Stimulated activated CD8-positive, alpha-beta memory T cell treated with anti-CD3 and anti-CD28 coated beads, Interleukin-2, amount 100 ng/mL, for 48 hours (primary cell): ENCODE data around the gene NOVA2.

ENCODE experiments used
- DNase-seq, 2 donors: peaks; one replicate each; pipeline ENCODE4 v3.0.0-alpha.2; 2020; ENCODE audit warnings: low read depth in 2 of 2

Gene NOVA2

DNA sequence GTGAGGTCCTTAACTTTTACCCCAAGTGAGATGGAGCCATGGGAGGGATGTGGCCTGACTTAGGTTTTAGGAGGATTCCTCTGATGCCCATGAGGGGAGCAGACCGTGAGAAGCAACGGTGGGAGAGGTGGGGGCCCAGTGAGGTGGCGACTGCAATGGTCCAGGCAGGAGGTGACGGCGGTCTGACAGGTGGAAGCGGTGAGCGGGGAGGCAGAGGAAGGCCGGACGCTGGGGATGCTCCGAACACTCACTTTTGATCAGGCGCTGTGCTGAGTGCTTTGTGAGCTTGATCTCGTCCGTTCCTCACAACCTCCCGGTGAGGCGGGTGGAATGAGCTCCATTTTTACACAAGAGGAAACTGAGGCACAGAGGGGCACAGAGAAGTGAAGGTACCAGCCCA lies 11.6 kb downstream of the NOVA2 start:
- DNase-seq, result no peak

DNA sequence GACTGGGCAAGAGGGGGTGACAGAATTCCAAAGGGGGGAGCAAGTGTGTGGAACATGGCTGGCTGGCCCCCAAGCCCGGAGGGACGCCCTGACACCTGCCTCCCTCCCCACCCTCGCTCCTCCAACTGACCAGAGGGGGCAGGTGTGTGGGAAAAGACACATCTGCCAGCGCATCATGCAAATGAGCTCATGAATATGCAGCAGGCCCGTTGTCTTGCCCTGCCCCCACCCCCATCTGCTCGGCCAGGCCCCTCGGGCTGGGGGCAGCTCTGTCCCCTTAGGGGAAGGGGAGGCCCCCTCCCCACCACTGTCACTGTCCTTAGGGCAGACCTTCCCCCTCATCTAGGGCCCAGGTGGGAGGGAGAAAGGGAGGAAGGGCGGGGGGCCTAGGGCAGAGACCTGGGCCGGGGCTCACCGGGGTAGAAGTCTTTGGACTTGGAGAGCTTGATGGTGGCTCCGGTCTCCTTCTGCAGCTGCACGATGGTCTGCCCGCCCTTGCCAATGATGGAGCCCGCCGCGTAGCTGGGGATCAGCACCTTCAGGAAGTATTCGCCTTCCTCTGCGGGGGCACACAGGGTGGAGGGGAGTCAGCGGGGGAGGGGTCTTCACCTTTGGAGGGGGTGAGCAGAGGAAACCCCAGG lies 12.9 kb downstream of the NOVA2 start:
- DNase-seq, result no peak

DNA sequence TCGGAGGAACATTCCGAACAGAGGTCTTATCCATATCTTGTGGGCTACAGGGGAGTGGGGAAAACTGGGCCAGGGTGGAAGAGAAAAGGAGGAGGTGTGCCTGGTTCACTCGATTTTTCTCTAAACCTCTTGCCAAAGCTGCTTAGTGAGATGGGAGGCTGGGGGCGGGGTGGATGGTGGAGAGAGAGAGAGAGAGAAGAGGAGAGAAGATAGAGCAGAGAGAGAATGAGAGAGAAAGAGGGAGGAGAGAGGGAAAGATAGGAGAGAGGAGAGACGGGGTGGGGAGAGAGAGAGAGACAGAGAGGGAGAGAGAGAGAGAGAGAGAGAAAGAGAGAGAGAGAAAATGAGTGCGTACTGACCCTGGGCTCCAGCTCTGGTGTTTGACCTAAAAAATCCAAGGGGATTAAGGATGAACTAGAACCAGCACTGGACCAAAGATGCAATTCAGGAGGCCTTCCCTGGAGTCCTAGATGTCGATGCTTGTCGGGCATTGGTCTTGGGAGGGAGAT lies 14.1 kb downstream of the NOVA2 start:
- DNase-seq, result no peak

DNA sequence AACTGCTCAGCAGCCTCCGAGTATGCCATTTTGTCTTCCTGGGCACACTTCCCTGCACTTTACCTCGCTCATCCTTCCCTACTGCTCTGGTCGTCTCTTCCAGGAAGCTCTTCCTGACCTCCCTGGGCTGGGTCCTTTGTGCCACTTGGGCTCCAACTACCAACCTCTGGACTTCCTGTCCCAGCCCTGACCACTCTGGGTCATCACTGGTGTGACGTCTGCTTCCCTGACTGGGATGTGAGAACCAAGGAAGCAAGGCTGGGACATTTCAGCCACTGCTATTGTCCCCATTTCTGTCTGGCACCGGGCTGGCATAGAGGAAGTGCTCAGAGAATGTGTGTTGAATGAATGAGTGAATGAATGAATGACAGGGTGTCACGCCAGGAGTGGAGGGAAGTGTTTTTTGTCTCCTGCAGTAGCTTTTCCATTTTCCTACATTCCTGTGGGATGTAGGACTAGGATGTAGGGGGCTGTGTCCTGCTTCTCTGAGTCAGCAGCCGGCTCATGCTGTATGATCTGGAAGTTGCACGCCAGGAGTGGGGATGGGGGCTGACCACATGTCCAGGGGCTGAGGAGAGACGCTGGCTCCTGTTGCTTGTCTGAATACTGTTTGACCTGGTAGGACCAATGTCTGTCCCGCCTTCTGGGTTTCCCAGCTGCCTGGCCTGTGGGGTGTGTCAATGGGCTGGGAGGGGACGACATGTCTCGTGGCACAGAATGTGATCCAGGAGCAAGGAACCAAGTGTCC lies 14.7 kb downstream of the NOVA2 start:
- no peak for DNase-seq

DNA sequence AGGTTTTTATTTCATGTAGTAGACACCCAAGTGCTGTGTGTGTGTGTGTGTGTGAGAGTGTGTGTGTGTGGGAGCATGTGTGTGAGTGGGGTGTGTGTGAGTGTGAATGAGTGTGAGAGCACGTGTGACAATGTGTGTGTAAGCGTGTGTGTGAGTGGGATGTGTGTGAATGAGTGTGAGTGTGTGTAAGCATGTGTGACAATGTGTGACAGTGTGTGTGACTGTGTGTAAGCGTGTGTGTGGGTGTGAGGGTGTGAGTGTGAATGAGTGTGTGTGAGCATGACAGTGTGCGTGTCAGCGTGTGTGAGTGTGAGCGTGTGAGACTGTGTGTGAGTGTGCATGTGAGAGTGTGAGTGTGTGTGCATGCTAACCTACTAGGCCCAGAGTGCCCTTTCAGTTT lies 15.3 kb downstream of the NOVA2 start:
- no peak for DNase-seq

DNA sequence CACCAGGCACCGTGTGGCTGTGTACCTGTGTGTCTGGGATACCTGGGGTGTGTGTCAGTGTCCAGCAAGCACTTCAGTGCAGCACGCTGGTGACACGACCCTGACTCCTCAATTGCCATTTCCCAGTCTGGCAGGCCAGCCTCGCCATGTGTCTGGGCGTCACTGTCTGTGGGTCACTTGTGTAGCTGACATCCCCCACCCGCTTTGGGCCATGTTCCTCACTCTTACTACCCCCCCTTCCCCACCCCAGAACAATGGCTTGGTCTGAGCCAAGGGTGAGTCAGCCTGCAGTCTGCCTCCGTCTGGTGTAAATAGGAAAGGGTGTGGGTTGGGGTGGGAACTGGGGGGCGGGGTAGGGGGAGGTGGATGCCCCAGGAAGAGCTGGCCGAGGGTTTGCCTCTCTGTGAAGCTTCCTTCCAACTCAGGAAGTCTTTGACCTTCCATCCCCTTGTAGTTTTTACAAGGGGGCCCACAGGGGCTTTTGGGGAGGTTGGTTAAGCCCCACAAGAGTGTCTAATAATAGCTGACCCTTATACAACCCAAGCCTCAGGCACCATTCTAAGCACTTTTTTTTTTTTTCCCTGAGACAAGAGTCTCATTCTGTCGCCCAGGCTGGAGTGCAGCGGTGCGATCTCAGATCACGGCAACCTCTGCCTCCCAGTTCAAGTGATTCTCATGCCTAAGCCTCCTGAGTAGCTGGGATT lies 17.6 kb downstream of the NOVA2 start:
- no peak for DNase-seq

DNA sequence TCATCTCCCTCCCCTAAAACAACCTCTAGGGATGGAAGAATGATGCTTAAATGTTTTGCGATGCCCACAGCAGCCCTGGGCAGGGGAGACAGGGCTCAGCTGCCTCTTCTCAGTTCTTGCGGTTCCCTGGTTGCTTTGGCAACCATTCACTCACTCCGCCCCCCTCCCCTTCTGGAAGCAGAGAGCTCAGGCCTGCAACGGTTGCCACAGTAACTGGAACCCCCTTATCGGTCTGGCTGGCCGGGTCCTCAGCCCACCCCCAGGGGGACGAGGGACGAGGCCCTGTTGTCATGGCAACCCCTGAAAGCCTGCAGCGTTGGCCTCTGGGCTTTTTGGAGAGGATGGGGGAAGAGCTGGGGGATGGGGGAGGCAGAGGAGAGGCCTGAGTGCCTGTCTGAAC lies 19.5 kb downstream of the NOVA2 start:
- DNase-seq, result no peak

DNA sequence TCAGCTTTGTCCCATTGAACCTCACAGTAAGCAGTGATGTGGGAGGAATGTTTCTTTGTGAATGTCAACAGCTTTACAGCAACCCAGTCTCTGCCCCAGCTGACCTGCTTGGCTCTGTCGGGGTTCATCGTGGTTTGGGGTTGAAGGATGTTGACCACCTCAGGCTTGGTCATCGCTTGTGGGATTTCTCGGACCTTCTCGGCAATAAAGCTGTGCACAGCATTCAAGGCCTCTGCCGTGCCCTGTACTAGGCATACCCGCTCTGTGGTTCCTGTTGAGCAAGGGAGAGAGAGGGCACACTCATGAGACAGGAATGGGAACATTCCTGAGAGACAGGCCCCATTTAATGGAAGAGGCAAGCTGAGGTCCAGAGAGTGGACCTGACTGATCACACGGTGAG lies 20.0 kb downstream of the NOVA2 start:
- DNase-seq, result no peak

DNA sequence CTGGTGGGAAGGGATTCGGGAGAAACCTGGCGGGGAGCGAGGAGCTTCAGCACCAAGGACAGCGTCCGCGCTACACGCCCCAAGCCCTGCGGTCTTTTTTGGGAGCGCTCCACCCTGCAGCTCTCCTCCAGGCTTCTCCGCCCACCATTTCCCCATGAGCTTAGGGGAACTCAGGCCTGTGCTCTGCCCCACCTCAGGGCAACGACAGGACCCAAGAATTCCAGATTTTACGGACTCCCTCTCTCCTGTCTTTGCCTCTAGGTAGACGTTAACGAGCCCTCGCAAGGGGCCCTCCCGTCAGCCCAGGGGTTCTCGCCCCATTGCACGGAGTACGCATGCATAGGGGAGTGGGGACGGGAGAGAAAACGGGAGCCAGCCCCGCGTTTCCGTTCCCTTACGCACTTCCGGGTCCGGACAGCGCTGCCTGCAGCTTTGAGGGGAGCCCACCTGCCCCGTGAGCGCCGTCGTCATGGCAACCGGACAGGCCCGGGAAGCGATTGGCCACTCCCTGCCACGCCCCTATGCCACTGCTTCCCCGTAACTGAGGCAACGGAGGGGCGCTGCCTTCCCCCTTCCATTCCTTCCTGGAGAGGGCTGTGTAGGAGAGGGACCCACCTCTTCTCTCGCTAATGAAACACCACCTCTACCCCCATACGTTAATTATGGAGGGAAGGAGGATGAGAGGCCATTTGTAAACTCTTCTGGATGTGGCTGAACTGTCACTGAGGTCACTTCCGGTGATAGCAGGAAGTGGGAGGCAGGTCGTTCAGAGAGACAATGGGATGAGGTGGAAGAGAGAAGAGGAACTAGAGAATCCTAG lies 20.8 kb downstream of the NOVA2 start:
- DNase-seq, result peak; percentile 30 to 47

DNA sequence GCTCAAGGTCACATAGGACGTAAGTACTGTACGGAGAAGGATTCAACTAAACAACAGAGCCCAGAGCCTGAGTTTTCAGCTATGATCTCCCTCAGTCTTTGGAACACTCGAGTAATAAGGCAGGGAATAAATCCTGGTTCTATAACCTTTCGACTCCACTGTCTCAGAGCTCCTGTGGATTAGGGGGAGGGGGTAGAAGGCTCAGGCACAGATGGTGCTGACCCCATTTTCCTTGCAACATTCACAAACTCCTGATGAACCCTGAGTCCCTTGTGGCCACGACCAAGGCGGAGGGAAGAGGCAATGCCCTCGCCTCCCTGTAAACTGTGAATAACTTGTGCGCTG lies 21.4 kb downstream of the NOVA2 start:
- no peak for DNase-seq

DNA sequence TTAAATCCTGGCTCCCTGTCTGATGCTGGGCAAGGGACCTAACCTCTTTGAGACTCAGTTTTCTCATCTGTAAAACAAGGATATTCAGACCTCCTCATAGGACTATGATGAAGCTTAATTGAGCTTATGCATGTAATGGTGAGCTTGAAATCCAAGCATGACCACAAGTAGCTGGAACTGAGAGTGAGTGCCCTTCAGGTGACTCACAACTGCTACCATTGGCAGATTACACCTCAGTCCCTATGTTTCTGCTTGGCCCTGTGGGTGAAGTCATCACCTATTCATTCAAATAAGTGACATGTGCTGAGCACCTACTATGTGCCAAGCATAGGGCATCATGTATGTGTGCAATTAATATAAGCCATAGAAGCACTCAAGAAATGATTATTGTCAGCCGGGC lies 25.7 kb downstream of the NOVA2 start:
- no peak for DNase-seq

DNA sequence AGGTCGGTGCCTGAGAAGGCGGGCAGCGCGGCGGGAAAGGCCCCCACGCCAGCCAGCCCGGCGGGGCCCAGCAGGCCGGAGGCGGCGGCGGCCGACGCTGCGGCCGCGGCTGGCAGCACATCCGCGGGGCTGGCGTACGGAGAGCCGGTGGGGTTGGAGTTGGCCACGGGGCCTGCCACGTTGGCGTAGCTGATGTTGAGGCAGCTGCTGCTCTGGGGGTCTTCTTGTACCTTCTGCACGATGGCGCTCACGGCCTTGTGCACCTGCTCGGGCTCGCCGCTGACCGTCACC lies 33.2 kb downstream of the NOVA2 start:
- no peak for DNase-seq

DNA sequence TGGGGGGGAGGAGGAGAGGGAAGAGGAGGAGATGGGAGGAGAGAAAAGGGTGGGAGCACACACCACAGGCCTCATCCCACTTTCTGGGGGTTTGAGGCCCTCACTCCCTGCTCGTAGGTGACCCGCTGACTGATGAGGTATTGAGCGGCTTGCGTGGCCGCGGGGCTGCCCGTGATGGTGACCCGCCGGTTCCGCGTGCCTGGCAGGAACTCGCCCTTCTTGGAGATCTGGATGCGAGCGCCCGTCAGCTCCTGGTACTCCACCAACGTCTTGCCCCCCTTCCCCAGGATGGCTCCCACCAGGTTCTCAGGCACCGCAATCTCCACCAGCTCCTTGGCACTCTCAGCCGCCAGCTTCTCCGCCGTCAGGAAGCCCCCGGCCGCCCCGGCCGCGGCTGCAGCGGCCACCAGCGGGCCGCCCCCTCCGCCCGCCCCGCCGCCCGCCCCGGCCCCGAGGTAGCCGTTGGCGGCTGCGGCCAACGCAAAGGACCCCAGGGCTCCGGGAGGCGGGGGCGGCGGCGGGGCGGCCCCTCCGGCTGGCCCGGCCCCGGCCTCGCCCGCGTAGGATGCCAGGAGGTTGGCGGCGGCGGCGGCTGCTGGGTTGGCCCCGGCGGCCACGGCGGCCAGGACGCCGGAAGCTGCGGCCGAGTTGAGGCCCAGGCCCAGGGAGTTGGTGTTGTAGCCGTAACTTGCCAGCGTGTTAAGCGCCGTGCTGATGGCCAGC lies 33.7 kb downstream of the NOVA2 start:
- no peak for DNase-seq

DNA sequence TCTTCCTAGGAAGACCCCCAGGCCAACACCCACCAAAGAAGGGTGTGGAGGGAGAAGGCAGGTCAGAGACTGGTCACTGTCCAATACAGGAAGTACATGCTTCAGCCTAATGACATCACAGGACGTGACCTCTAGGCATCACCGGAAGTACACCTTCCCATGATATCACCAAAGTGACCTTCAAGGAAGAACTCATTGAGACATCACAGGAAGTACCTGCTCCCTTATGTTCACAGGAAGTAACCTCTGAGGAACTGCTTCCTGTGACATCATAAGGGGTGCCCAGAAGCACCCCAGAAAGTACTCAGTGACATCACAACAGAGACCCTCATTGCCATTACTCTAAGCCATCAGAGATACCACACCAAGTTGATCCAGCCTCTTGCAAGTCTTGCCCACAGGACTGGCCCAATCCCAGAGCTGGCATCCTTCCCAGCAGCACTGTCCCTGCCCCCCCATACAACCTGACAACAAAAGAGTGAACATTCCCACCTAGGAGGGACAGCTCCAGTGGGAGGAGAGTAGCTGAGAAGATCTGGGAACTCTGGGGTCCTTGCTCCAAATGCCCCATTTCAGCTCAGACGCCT lies 34.8 kb downstream of the NOVA2 start:
- no peak for DNase-seq

DNA sequence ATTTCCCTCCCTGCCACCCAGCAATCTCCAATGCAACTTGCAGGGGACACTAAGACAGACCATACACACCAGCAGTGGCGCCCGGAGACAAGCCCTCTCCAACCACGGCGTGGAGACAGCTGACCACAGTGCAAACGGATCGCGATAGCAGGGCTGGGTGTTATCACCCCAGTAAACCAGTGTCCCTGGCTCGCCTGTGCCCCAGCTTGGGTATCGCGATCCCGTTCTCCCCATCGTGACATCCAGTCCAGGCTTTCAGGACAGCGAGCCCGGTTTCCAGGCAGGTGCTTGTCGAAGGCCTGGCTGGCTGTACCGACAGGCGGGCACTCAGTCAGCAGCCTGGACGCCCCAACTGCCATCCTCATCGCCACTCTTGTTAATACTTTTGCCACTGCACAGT lies 38.4 kb downstream of the NOVA2 start:
- no peak for DNase-seq

DNA sequence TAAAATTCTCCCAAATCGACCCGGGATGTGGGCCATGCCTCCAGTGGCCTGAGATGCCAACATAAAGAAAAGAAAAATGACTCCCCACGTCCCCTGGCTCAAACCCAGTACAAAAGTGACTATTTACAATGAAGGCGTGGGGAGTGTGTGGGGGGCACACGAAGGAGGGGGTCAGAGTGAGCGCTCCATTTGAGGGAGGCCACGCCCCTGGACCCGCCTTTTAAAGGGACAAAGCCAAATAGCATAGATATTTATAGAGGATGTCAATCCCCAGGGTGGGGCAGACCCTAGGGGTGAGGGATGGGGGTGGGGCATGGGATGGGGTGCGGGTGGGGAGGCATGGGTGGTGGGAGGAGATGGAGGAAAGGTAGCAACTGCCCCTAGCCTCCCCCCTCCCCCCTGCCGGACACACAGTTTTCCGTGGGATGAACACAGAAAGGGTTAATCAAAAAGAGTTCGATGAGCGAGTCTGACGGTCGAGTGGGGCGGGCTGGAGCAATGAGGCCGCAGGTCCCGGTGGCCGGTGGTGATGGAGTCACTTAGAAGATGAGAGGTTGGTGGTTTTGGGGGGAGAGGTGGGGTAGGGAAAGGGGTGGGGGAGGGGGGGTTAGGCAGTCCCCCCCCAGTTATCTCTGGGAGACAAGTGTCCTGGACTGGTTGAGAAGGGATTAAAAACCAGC lies 39.0 kb downstream of the NOVA2 start:
- DNase-seq, result no peak

DNA sequence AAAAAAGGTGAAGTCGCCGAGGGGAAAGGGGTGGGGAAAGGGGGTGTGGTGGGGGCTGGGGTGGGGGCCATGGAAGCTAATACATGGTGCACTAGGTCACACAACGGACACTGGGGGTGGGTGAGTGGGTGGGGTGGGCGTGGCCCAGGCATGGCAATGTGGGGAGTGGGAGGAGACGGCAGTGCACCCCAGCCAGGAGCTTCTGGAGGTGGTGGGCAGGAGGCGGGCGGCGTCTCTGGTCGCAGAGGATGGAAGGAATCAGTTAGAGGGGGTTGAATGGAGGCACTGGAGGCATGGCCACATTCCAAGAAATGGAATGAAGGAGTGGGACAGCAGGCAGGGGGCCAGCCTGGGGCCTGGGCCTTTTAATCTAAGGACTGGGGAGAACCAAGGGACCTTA lies 39.9 kb downstream of the NOVA2 start:
- DNase-seq, result no peak

DNA sequence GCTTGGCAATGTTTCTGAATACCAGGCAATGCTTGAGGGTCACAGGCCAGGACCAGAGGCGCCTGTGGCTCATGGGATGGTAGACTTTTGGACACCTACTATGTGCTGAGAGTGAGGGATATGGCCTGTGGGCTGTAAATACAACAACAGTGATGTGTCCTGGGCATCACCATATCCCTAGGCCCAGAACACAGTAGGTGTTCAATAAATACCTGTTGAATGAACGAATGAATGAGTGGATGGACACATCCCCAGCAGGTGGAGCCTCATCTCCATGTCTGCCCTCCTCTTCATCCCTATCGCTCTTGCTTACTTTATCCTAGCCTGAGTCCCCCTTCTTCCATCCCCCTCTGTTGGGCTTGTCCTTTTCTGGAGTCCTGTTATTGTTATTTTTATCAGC lies 42.6 kb downstream of the NOVA2 start:
- no peak for DNase-seq

DNA sequence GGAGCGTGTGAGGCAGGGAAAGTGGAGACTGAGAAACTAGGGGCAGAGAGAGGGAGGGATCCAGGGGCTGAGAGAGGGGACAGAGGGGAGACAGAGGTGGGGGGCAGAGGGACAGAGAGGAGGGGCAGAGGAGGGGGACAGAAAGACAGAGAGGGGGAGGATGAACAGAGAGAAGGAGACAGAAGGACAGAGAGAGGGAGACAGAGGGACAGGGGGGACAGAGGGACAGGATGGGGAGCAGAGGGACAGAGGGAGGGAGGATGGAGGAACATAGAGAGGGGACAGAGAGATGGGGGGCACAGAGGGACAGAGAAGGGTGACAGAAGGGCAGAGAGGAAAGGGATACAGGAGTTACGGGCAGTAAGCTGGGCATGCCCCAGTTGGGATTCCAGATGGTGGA lies 44.4 kb downstream of the NOVA2 start:
- DNase-seq, result no peak

DNA sequence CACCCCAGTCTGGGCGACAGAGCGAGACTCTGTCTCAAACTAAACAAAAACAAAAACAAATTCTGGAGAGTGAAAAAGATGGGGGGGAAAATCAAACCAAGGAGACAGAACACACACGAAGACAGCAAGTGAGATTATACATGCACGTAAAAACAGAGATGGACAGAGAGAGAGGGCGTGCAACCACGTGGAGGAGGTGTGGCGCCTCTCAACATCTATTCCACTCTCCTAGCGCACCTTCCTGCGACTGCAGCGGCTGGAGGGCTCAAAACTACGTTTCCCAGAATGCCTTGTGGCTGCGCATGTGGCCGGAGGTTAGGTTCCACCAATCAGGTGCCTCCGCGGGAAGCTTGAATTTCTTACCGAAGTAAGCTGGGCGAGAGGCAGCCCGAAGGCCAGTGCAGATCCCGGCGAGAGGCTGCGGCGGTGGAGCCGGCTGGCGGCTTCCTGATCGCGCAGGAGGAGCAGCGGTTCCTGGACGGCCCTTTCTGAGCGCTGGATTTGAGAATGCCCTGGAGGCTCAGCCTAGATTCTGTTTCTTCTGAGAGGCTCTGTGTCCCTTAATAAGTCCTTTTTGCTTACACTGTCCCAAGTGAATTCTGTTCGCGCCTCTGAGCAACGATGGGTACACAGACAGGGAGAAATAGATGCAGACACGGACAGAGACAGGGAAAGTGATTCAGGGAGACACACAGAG lies 46.0 kb downstream of the NOVA2 start:
- DNase-seq, result peak; percentile 69 to 78
